ENCODE results near the gene NRG3.

The NRG3 gene

DNA sequence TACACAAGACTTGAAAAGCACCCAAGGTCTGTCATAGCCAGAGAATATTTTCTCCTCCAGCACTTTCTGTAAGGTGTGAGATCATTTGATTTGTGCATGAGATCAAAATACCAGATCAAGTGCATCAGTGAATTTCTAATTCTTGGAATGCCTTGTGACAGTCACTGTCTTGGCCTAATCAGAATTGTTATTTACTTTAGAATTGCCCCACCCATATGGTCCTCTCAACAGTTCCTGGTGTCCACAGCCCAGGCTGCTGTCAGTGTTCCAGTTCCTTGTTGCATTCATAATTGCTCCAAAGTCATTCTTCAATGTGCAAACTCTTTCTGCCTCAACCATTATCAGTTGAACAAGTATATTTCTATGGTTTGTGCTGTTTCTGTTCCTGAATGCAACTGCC, 770.2 kb downstream of the NRG3 start:
- Histone ChIP-seq H3K27me3 (no peaks in the 10 kb centered on the region), H3K9me3 (no peaks in the 10 kb centered on the region), H3K4me1 (no peaks in the 10 kb centered on the region), H3K27ac (no peak overlapping the region), H3K36me3 (no peaks in the 10 kb centered on the region), H3K4me3 (no peak overlapping the region)
- intact Hi-C loops (cut with DNase I; ENCODE audit: low total_unique reads), result no loop called here
- DNase-seq, result no peak
- TF ChIP-seq, protein P1, sequence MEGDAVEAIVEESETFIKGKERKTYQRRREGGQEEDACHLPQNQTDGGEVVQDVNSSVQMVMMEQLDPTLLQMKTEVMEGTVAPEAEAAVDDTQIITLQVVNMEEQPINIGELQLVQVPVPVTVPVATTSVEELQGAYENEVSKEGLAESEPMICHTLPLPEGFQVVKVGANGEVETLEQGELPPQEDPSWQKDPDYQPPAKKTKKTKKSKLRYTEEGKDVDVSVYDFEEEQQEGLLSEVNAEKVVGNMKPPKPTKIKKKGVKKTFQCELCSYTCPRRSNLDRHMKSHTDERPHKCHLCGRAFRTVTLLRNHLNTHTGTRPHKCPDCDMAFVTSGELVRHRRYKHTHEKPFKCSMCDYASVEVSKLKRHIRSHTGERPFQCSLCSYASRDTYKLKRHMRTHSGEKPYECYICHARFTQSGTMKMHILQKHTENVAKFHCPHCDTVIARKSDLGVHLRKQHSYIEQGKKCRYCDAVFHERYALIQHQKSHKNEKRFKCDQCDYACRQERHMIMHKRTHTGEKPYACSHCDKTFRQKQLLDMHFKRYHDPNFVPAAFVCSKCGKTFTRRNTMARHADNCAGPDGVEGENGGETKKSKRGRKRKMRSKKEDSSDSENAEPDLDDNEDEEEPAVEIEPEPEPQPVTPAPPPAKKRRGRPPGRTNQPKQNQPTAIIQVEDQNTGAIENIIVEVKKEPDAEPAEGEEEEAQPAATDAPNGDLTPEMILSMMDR (IDR thresholded peaks at IDR 0.05), result no peak

DNA sequence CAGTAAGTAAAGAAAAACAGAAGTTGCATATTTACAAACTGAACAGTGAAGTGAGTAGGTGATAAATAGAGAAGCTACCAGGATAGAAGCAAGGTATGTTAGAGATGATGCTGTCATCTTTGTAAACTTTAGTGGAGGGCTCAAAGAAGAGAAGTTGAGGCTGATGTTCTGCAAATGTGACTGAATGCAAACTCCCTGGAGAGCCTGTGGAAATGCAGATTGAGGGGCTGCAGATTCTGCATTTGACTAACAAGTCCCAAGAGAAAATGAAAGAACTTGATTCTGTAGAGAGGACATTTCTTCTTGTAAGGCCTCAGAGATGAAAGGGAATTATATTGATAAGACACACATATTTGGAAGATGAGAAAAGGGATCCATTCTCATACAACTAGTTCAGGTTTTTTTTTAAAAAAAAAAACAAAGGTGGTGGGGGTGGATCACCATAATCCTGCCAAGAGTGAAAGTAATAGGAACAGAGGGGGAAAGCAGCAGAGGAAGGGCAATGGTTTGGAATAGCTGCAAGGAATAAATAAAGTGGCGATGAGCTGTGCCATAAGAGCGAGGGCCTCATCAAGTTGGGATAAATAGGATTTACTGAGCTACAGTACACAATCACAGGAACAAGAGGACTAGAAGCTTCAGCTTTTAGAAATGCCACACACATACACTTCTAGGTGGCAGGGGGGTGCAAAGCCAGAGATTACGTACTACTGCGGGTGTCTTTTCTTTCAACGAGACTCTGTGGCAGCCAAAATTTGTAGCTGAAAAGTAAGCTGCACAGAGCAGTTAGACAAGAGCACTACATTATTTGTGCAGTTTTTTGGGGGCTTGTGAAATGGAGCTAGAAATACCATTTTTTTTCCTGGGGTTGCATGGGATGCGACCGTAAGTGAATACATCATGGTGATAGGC, 778.5 kb downstream of the NRG3 start:
- Histone ChIP-seq H3K27me3 (no peaks in the 10 kb centered on the region), H3K36me3 (no peaks in the 10 kb centered on the region), H3K4me3 (no peak overlapping the region), H3K9me3 (no peaks in the 10 kb centered on the region), H3K4me1 (no peaks in the 10 kb centered on the region), H3K27ac (no peak overlapping the region)
- intact Hi-C loops (cut with DNase I; ENCODE audit: low total_unique reads), result no loop called here
- TF ChIP-seq, protein P1 (IDR thresholded peaks at IDR 0.05), result no peak
- DNase-seq, result no peak

DNA sequence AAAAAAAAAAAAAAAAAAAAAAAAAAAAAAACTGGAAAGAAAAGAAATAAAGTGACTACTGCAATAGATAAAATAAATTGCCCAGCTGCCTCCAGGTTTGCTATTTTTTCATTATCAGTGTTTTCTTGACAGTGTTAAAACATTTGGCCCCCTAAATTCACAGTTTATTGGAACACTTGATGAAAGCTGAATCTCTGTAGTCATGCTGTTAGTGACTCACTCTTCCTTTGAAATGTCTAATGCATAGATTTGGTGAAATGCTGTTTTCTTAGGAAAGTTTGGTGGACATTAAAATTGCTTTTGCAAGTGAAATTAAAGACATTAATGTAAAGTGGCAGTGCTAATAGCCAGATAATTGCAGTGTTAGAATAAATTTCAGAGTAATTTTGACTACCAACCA, 785.2 kb downstream of the NRG3 start:
- no peaks in the 10 kb centered on the region for H3K9me3 ChIP-seq
- H3K4me1 ChIP-seq, result no peaks in the 10 kb centered on the region
- no peak for DNase-seq
- H3K36me3 ChIP-seq, result no peaks in the 10 kb centered on the region
- no peak overlapping the region for H3K4me3 ChIP-seq
- no peak overlapping the region for H3K27ac ChIP-seq
- intact Hi-C loops (cut with DNase I; ENCODE audit: low total_unique reads), result no loop called here
- TF ChIP-seq, protein P1 (IDR thresholded peaks at IDR 0.05), result no peak
- no peaks in the 10 kb centered on the region for H3K27me3 ChIP-seq

DNA sequence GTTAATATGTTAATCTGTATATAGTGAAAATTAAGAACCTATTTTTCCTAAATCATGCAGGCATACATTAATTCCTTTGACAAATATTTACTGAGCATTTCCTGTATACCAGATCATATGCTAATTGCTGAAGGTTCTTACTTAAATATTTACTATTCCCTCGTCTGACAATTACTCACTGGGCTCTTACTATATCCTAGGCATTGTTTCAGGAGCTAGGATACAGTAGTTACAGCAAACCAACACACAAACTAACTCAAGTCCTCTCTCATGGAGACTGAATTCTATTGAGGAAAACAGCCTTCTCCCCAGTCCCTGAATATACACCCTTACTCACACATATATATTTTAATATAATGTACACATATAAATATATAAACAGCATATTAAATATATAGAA, 786.0 kb downstream of the NRG3 start:
- Histone ChIP-seq H3K4me3 (no peak overlapping the region), H3K27me3 (no peaks in the 10 kb centered on the region), H3K9me3 (no peaks in the 10 kb centered on the region), H3K4me1 (no peaks in the 10 kb centered on the region), H3K36me3 (no peaks in the 10 kb centered on the region), H3K27ac (no peak overlapping the region)
- DNase-seq, result no peak
- intact Hi-C loops (cut with DNase I; ENCODE audit: low total_unique reads), result no loop called here
- TF ChIP-seq, protein P1 (IDR thresholded peaks at IDR 0.05), result no peak

DNA sequence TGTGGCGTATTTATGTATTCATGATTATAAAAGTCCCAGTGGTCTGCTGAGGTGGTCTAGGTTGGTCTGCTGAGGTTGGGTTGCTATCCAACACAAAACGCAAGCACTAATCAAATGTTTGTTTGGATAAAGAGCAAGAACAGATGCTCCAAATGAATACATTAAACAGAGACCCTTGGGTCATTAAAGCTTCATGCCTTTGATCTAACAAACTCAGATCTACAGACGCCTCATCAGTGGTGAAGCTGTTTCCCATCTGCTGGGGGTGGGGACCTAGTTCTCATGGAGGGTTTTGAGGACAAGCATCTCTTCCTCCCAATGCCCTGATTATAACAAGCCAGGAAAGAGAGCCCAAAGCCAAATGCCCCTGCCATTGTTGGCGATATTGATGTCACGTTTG, 786.7 kb downstream of the NRG3 start:
- TF ChIP-seq, protein P1 (IDR thresholded peaks at IDR 0.05), result no peak
- Histone ChIP-seq H3K27ac (no peak overlapping the region), H3K9me3 (no peaks in the 10 kb centered on the region), H3K4me1 (no peaks in the 10 kb centered on the region), H3K36me3 (no peaks in the 10 kb centered on the region), H3K4me3 (no peak overlapping the region), H3K27me3 (no peaks in the 10 kb centered on the region)
- intact Hi-C loops (cut with DNase I; ENCODE audit: low total_unique reads), result no loop called here
- no peak for DNase-seq

All from tibial artery (tissue), 4 donors.